Right renal pelvis (tissue), 4 donors: ENCODE data around the gene RWDD4. TPM values are rescaled to one million over a fixed set of nuclear protein-coding genes. Genes with fewer than 3 reads are reported as not detected.
A peak's percentile ranks its signal among the peaks of the same experiment; 100 is the strongest.
"Not testable (repeated sequence)": the region's sequence is repeated elsewhere in the genome, so short reads cannot be mapped to it uniquely, and the experiment has no call there.

Experiments used
- DNase-seq, 4 donors: peaks; one replicate each; pipeline ENCODE4 v3.0.0-alpha.2; 2013; ENCODE audit warnings: low read depth in 4 of 4, low spot score in 3 of 4, missing footprints in 1 of 4
- polyA plus RNA-seq, 4 donors: library from polyadenylated mRNA; unstranded; fragments of 120-200 nt; gene quantifications; one replicate each; pipeline ENCODE4 v1.2.1, GENCODE V29; 2013; ENCODE audit not compliant: insufficient read length in 4 of 4

Gene RWDD4
- polyA plus RNA-seq, 4 donors = 37.2 to 45.1 (median 44.8) TPM

GRCh38 chr4:183636923-183637322, 22.1 kb downstream of the RWDD4 start:
- DNase-seq = no peak

GRCh38 chr4:183636503-183636902, 22.5 kb downstream of the RWDD4 start:
- DNase-seq = no peak

GRCh38 chr4:183635741-183636140, 23.2 kb downstream of the RWDD4 start:
- DNase-seq = no peak

- DNase-seq = peak in 2 of 4 donors; percentile 16 to 38
Observed at GRCh38 chr4:183635321-183635720, 23.7 kb downstream of the RWDD4 start.

- DNase-seq = no peak
Observed at GRCh38 chr4:183633476-183634400, 25.2 kb downstream of the RWDD4 start.

GRCh38 chr4:183632689-183633088, 26.3 kb downstream of the RWDD4 start:
- DNase-seq = no peak

- DNase-seq = no peak
Observed at GRCh38 chr4:183631577-183632198, 27.3 kb downstream of the RWDD4 start.

- DNase-seq = no peak
Observed at GRCh38 chr4:183627979-183628588, 30.9 kb downstream of the RWDD4 start.

- DNase-seq = not testable (repeated sequence)
Observed at GRCh38 chr4:183627286-183627685, 31.7 kb downstream of the RWDD4 start.

- DNase-seq = no peak
Observed at GRCh38 chr4:183626168-183626567, 32.8 kb downstream of the RWDD4 start.

- DNase-seq = no peak
Observed at GRCh38 chr4:183624548-183624947, 34.4 kb downstream of the RWDD4 start.

- DNase-seq = no peak
Observed at GRCh38 chr4:183621875-183622274, 37.1 kb downstream of the RWDD4 start.

GRCh38 chr4:183620421-183620820, 38.6 kb downstream of the RWDD4 start:
- DNase-seq = no peak

- DNase-seq = no peak
Observed at GRCh38 chr4:183618681-183619080, 40.3 kb downstream of the RWDD4 start.

GRCh38 chr4:183617075-183617474, 41.9 kb downstream of the RWDD4 start:
- DNase-seq = no peak

GRCh38 chr4:183612329-183613250, 46.4 kb downstream of the RWDD4 start:
- DNase-seq = no peak

- no peak for DNase-seq
Observed at GRCh38 chr4:183611210-183611830, 47.7 kb downstream of the RWDD4 start.

- no peak for DNase-seq
Observed at GRCh38 chr4:183610613-183611012, 48.4 kb downstream of the RWDD4 start.

- DNase-seq = no peak
Observed at GRCh38 chr4:183610033-183610432, 49.0 kb downstream of the RWDD4 start.

- DNase-seq = no peak
Observed at GRCh38 chr4:183609151-183609550, 49.8 kb downstream of the RWDD4 start.
